BE2C (cell line): Measurements from ENCODE around the gene FBN1.

ENCODE experiments used
- DNase-seq: peaks from one replicate; pipeline ENCODE4 v3.0.0-alpha.2; 2020
- H3K27me3 ChIP-seq: fragments of 250-450 bp; sonication (Bioruptor Pico); 2 replicates; pipeline ENCODE4 v1.5.1; 2020; ENCODE audit warnings: mild to moderate bottlenecking
- H3K36me3 ChIP-seq: fragments of 250-450 bp; sonication (Bioruptor Pico); 2 replicates; pipeline ENCODE4 v1.5.1; 2020; ENCODE audit warnings: mild to moderate bottlenecking
- H3K4me1 ChIP-seq: fragments of 250-450 bp; sonication (Bioruptor Pico); 2 replicates; pipeline ENCODE4 v1.5.1; 2020
- H3K4me3 ChIP-seq: 2 replicates; pipeline ENCODE4 v1.5.1; 2011; ENCODE audit warnings: low read depth, low read length
- H3K9me3 ChIP-seq: fragments of 250-450 bp; sonication (Bioruptor Pico); 2 replicates; pipeline ENCODE4 v1.5.1; 2020
- CTCF ChIP-seq: IDR thresholded peaks from 2 replicates; pipeline ENCODE4 v1.5.1; 2012; ENCODE audit warnings: mild to moderate bottlenecking, low read depth, low read length

Gene FBN1

GRCh38 chr15:48573780-48574179, 71.7 kb downstream of the FBN1 start:
- Histone ChIP-seq H3K4me3 (peak overlapping the region; percentile 9; the same call in 1 of the 2 replicates), H3K9me3 (no peaks in the 10 kb centered on the region), H3K27me3 (no peaks in the 10 kb centered on the region), H3K36me3 (no peaks in the 10 kb centered on the region), H3K4me1 (peaks cover 16% of the 10 kb centered on the region)
- peak; percentile 62 for DNase-seq
- TF ChIP-seq CTCF, result no peak

DNA sequence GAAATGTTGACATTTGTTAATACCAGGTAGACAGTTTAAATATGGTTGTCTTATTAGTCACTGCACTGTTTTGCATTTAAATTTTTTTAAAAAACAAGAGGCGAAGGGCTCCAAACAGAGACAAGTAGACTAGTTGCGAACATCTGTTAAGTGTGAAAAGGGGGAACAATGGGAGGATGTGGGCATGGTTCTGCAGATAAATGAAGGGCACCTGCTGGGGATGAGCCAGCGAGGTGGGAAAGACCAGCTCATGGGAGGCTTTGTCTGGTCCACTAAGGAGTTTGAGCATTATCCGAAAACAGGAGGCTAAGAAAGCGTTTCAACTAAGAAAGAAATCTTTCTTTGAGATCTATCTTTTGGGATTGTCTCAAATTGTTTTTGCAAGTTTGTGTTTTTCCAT, 72.7 kb downstream of the FBN1 start:
- Histone ChIP-seq H3K36me3 (no peaks in the 10 kb centered on the region), H3K27me3 (no peaks in the 10 kb centered on the region), H3K4me3 (no peak overlapping the region), H3K4me1 (peaks cover 16% of the 10 kb centered on the region), H3K9me3 (no peaks in the 10 kb centered on the region)
- TF ChIP-seq CTCF, result no peak
- DNase-seq, result no peak

GRCh38 chr15:48571510-48571909, 74.0 kb downstream of the FBN1 start:
- H3K9me3 ChIP-seq, result no peaks in the 10 kb centered on the region
- DNase-seq, result no peak
- no peak overlapping the region for H3K4me3 ChIP-seq
- H3K4me1 ChIP-seq, result peaks cover 16% of the 10 kb centered on the region
- no peaks in the 10 kb centered on the region for H3K27me3 ChIP-seq
- H3K36me3 ChIP-seq, result no peaks in the 10 kb centered on the region
- TF ChIP-seq CTCF, result no peak

DNA sequence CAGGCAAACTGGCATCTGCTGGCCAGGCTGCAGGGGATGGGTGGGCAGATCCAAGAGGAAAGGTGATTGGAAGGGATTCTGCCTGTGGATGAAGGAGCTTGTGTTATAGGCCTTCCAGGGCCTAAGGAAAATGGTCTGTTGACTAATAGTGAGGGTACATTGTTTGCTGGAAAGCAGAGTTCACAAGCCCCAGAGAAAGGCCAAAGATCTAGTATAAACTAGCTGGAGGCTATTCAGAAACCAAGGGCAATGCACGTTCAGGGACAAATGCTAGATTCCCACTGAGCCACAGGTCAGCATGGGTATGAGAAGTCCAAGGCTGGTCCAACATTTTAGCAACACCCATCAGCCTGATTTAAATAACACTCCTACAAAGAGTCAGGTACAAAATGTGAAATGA, 74.7 kb downstream of the FBN1 start:
- Histone ChIP-seq H3K4me3 (no peak overlapping the region), H3K9me3 (no peaks in the 10 kb centered on the region), H3K27me3 (no peaks in the 10 kb centered on the region), H3K4me1 (peaks cover 21% of the 10 kb centered on the region), H3K36me3 (no peaks in the 10 kb centered on the region)
- DNase-seq, result no peak
- TF ChIP-seq CTCF, result no peak

DNA sequence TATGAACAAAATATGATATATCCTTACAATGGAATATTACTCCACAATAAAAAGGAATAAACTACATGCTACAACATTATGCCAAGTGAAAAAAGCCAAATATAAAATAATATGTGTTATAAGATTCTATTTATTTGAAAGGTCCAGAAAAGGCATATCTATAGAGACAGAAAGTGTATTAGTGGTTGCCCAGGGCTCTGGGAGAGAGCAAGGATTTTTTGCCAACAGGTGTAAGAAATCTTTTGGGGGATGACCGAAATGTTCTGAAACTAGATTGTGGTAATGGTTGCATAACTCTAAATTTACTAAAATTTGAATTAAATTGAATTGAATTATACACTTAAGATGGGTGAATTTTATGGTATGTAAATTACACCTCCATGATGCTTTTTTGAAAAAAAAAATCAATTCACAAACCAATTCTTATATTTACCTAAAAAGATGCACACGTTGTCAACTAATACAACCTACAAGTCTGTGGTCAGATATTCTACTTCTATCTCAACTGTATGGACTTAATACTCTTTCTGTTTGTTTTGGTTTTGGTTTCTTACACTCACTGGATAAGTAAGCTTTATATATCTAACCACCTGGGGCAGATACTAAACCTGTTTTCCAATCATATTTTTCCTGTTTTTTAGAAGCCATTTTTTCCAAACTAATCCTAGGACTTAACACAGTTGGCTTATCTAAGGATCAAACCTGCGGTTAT, 75.8 kb downstream of the FBN1 start:
- no peak for TF ChIP-seq CTCF
- DNase-seq, result no peak
- Histone ChIP-seq H3K9me3 (no peaks in the 10 kb centered on the region), H3K4me3 (no peak overlapping the region), H3K4me1 (peaks cover 16% of the 10 kb centered on the region), H3K36me3 (no peaks in the 10 kb centered on the region), H3K27me3 (no peaks in the 10 kb centered on the region)

DNA sequence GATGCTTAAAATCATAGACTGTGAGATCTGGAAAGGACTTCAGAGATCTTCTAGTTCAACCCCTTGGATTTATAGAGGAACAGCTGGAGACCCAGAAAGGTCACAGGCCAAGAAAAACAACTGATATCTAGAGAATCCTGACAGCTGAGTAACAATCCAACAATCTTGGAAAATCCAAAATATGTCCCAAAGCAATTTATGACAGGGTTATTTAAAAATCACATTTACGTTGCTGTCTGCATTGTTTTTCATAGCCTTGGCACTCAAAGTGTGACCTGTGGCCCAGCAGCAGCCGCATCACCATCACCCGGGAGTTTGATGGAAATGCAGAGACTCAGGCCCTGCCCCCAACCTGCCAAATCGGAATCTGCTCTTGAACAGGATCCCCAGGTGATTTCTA, 78.8 kb downstream of the FBN1 start:
- no peak for TF ChIP-seq CTCF
- H3K9me3 ChIP-seq, result no peaks in the 10 kb centered on the region
- no peak overlapping the region for H3K4me3 ChIP-seq
- H3K27me3 ChIP-seq, result no peaks in the 10 kb centered on the region
- H3K36me3 ChIP-seq, result no peaks in the 10 kb centered on the region
- peaks cover 5% of the 10 kb centered on the region for H3K4me1 ChIP-seq
- DNase-seq, result no peak
